ENCODE data around the gene DOCK2.

GRCh38 chr5:170097934-170098333 lies 460.9 kb downstream of the DOCK2 start:
- no peak for TF ChIP-seq CTCF (IDR thresholded peaks at IDR 0.05)
- no peak for TF ChIP-seq PRDM15 (CRISPR knock-in tag; IDR thresholded peaks at IDR 0.05)

Data from WTC11 (cell line).